ENCODE data around the gene TRIM2.
"Not testable (repeated sequence)": the region's sequence is repeated elsewhere in the genome, so short reads cannot be mapped to it uniquely, and the experiment has no call there.

Gene TRIM2

DNA sequence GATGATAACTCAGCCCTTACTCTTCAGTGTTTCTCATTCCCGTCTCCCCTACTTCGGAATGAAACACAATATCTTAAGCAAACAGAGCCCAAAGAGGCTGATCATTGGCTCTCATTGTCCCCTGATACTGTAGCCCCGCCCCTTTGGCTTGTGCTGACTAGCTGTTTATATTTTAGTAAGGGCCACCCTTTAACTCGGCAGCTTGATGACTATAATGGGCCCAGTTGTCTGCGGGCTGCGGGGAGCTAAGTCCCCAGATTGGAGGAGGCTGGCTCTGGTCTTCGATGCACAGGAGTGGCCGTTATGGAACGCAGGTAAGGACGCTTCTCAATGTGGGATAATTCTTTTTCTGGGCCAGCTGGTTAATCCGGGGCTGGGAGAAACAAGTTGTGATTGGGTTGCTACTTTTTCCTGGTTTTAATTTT is at the start of gene TRIM2:
TRIM2 (plus strand) TSS at position 197 of the 425 bp plus-strand sequence; CDS start at position 285, 88 bp downstream.
- DNase-seq (ENCODE audit: low read depth), result peak; percentile 18

GRCh38 chr4:153155686-153156085 is 48.6 kb upstream of the TRIM2 start:
- DNase-seq (ENCODE audit: low read depth), result no peak

- DNase-seq (ENCODE audit: low read depth), result no peak
Observed at GRCh38 chr4:153156263-153156662, 48.0 kb upstream of the TRIM2 start.

DNA sequence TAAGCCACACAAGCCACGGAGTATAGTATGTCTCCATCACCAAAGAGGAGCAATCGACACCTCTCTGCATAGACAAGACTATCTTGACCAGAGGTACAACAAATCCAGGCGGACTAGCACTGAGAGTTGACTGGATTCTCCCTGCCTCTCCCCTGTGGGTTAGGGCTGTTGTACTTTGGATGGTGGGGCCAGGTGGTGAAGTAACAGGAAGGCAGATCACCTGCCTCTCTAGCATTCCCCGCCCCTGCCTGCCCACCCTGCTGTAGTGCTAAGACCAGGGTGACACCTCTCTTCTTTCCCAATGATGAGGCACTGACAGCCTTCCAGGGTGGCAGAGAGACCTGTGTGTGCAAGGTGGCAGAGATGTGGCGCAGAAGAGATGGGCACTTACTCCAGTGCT is 47.5 kb upstream of the TRIM2 start:
- no peak for DNase-seq (ENCODE audit: low read depth)

DNA sequence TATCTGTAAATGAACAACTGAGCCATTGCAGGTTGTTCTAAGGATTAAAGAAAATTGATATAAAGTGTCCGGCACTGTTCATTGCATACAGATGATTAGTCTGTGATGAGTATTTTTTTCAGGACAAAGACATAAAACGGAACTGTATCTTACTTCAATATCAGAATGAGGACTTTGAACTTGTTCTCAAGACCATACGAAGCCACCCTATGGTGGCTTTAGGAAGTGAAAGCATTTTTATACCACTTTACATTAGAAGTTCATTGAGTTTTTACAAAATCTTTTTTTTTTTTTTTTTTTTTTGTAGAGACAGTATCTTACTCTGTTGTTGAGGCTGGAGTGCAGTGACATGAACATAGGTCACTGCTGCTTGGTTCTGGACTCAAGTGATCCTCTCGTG is 45.2 kb upstream of the TRIM2 start:
- DNase-seq (ENCODE audit: low read depth), result no peak

GRCh38 chr4:153159728-153160221 is 44.5 kb upstream of the TRIM2 start:
- DNase-seq (ENCODE audit: low read depth), result peak; percentile 94

- DNase-seq (ENCODE audit: low read depth), result no peak
Observed at GRCh38 chr4:153160821-153161220, 43.4 kb upstream of the TRIM2 start.

- DNase-seq (ENCODE audit: low read depth), result peak; percentile 39
Observed at GRCh38 chr4:153161226-153161963, 42.8 kb upstream of the TRIM2 start.

- DNase-seq (ENCODE audit: low read depth), result not testable (repeated sequence)
Observed at GRCh38 chr4:153165236-153165635, 39.0 kb upstream of the TRIM2 start.

DNA sequence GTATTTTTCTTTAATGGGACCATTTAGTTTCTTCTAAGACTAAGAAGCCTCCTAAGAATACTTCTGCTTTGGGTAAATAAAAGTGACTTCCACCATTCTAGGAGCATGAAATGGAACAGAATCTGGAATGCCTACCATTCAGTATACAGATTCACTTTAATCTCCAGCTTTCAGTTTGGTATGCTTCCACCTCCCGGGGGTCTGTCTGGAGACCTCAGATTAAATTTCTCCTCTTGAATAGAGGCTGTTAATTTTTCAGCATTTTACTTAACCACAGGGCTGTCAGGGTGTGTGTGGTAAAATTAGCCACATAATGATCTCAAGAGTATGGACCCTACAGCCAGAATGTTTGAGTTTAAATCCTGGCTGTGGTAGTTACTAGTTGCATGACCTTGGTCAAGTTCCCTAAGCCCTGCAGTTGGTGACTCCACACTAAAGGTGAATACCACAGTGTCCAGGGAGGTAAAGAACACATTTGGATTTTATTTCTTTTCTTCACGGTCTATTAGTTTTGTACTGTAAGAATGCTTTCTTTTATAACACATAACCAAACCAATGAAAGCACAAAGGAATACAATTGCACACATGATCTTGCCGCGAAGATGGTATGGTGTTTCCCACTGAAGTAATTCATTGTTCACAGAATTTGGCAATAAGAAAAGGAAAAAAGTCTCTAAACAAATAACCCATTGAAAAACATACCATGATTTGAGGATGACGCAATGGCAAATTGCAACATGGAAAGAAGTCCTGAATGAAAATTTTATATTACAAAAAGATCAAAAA is 37.3 kb upstream of the TRIM2 start:
- DNase-seq (ENCODE audit: low read depth), result no peak

DNA sequence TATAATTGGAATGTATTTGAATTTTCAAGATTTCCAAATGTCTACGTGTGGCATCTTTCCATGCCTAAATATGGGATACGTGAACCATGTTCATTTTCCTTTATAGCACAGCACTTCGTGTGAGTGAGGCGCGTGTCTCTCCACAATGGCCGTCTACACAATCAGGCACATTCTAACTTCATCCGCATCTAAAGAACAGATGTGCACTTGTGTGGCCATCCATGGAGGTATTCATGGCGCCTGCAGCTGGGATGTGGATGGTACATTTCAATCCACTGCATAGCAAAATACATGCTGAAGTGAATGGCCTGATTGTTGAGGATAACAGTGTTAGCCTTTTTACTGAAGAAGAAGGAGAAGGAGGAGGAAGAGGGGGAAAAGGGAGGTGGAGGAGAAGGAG is 34.5 kb upstream of the TRIM2 start:
- DNase-seq (ENCODE audit: low read depth), result no peak

DNA sequence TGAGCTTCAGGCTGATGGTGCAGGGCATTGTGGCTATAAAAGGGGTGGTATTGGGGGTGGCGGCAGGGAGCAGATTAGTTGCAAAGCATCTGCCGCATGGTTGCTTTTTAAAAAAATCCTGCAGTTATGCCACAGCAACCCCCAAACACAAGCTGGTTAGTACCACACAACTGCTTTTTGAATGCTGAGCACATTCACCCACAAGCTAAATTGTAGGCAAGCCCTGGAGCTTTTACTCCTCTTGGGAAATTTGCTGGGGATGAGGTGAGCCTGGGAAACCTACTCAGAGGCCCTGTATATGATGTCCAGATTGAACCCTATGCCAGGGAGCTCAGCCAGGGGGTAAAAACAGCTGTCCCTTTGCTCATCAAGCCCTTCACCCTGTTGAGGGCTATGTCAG is 33.8 kb upstream of the TRIM2 start:
- DNase-seq (ENCODE audit: low read depth), result no peak

DNA sequence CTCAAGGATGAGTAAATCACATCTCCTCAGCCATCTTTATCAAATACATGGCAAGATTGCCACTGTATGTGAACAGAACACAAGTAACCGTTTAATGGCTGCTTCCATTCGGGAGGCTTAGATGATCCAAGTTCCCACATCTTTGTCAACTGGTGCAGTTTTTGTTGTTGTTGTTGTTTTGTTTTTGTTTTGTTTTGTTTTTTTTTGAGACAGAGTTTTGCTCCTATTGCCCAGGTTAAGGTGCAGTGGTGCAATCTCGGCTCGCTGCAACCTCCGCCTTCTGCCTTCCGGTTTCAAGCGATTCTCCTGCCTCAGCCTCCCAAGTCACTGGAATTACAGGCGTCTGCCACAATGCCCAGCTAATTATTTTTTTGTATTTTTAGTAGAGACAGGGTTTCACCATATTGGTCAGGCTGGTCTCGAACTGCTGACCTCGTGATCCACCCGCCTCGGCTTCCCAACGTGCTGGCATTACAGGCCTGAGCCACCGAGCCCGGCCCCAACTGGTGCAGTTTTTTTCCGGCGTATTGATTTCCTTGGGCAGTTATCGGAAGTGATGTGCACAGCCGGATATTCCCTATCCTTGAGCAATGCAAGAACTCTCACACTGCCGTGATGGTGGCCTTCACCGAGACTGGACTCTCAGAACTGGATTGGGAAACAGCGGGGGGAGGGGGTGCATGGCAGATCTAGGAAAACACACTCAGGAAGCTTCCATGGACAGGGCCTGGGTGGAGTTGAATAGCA is 29.2 kb upstream of the TRIM2 start:
- no peak for DNase-seq (ENCODE audit: low read depth)

- no peak for DNase-seq (ENCODE audit: low read depth)
Observed at GRCh38 chr4:153176938-153177337, 27.3 kb upstream of the TRIM2 start.

- DNase-seq (ENCODE audit: low read depth), result no peak
Observed at GRCh38 chr4:153177841-153178240, 26.4 kb upstream of the TRIM2 start.

GRCh38 chr4:153179100-153179499 is 25.1 kb upstream of the TRIM2 start:
- no peak for DNase-seq (ENCODE audit: low read depth)

DNA sequence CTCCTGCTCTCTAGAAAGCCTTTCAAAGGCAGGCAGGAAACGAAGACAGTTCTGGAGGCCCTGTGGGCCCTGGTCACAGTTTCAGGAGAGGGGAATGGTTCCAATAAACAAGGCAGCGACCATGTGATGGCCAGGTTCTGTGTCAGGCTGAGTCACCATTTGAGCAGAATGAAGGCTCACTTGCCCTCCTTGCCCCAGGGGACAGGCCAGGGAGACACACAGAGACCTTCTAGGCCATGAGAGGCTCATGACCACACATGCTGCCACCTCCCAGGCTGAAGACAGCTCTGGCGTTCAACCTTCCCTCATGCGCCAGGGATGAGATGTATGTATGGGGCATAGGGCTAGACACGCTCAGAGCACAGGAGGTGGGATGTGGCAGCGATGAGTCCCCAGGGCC is 22.9 kb upstream of the TRIM2 start:
- DNase-seq (ENCODE audit: low read depth), result peak; percentile 58

DNA sequence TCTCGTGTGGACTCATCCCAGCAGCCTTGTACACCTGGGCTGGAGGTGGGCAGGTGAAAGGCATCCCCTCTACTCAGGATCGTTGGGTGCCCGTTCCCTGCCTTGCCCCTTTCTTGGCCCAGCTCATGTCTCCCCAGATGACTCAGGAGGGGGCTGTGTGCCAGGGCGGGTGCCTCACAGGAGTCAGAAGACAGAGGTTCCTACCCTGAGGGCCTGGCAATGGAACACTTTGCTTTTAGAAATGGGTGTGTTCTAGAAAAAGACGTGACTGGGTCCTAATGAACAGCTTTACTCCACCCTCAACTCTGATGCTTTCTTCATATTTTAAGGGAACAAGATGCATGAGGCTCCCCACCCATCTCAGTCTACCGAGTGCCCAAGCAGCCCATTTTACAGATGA is 22.5 kb upstream of the TRIM2 start:
- DNase-seq (ENCODE audit: low read depth), result no peak

DNA sequence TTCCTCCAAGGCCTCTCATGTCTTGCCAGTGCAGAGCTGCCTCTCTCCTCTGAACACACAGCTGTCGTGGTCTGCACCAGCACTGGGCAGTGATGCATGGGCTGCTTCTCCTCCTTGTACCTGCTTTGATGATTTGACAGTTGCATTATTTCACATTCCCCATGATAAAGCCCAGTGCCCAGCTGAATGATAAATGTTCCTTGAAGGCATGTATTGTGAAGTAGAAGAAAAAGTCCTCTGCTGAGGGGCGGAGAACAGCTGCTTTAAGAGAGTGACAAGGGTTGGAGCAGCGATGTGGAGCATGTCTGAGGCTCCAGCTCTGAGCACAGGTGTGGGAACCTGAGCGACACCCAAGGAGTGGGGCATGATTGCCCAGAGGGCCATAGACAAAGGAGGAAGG is 21.1 kb upstream of the TRIM2 start:
- DNase-seq (ENCODE audit: low read depth), result no peak

DNA sequence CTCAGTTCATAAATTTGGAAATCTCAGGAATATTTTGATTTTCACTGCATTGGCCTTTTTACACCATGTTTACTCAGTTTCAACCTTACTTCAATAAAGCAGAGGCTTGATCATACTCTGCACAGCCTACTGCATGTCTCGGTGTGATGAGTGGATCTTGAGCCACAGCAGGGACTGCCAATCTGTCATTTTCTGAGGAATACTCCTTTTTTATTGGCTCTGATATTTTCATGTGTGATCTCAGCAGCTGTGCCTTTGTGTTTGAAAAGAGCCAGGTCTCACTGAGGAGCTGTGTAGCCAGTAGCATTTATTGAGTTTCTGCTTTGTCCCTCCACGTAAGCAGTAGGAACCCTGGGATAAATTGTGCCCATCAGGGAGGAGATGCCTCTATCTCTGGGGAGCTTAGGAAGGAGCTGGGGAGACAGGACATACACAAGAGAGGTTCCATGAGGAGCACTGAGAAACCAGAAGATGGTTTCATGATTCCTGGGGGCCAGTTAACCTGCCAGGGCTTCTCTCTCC is 18.9 kb upstream of the TRIM2 start:
- DNase-seq (ENCODE audit: low read depth), result no peak

GRCh38 chr4:153186046-153186728 is 18.1 kb upstream of the TRIM2 start:
- no peak for DNase-seq (ENCODE audit: low read depth)
